Measurements from ENCODE around the gene MMP2. TPM values are rescaled to one million over a fixed set of nuclear protein-coding genes. Genes with fewer than 3 reads are reported as not detected.
A peak's percentile ranks its signal among the peaks of the same experiment; 100 is the strongest.

Gene MMP2
- total and polyA plus RNA-seq, 2 of the 13 experiments (the other 11 are each of a cell fraction or from before 2014, with no cell fraction given) = 0.31 to 1.3 TPM

DNA sequence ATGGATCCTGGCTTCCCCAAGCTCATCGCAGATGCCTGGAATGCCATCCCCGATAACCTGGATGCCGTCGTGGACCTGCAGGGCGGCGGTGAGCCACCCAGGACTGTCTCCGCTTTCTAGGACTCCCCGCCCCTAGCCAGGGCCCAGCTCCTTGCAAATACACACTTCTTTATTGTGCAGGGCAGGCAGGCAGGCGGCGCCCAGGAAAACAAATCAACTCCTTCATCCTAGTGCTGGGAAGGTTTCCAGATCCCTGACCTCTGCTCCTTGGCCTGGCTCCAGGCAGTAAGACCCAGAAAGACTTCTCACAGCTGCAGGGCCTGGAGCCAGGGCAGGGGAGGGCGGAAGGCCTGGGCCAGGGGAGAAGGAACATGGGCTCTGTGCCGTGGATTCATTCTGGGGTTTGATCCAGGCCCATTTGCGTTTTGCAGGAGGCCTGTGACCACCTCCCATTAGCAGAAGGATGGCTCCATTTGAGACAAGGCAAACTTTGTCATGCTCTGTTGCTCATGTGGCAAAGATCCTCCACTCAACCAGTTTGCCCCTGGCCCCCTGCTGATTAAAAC is 23.9 kb downstream of the MMP2 start (continued):
- TF ChIP-seq, protein P1, sequence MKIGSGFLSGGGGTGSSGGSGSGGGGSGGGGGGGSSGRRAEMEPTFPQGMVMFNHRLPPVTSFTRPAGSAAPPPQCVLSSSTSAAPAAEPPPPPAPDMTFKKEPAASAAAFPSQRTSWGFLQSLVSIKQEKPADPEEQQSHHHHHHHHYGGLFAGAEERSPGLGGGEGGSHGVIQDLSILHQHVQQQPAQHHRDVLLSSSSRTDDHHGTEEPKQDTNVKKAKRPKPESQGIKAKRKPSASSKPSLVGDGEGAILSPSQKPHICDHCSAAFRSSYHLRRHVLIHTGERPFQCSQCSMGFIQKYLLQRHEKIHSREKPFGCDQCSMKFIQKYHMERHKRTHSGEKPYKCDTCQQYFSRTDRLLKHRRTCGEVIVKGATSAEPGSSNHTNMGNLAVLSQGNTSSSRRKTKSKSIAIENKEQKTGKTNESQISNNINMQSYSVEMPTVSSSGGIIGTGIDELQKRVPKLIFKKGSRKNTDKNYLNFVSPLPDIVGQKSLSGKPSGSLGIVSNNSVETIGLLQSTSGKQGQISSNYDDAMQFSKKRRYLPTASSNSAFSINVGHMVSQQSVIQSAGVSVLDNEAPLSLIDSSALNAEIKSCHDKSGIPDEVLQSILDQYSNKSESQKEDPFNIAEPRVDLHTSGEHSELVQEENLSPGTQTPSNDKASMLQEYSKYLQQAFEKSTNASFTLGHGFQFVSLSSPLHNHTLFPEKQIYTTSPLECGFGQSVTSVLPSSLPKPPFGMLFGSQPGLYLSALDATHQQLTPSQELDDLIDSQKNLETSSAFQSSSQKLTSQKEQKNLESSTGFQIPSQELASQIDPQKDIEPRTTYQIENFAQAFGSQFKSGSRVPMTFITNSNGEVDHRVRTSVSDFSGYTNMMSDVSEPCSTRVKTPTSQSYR (CRISPR knock-in tag; IDR thresholded peaks at IDR 0.05; ENCODE audit: borderline replicate concordance) = no peak
- TF ChIP-seq KAT8 (CRISPR knock-in tag; IDR thresholded peaks at IDR 0.05) (peak; percentile 42; the same call in 1 of the 2 replicates), SMARCE1 (IDR thresholded peaks at IDR 0.05; ENCODE audit: borderline replicate concordance) (no peak), GATAD2A (CRISPR knock-in tag; IDR thresholded peaks at IDR 0.05) (peak; percentile 78), TOE1 (CRISPR knock-in tag; IDR thresholded peaks at IDR 0.05) (no peak), CREB1 (IDR thresholded peaks at IDR 0.05) (no peak), CREB1 (CRISPR knock-in tag; IDR thresholded peaks at IDR 0.05) (no peak), ZNF773 (CRISPR knock-in tag; IDR thresholded peaks at IDR 0.05; ENCODE audit: borderline replicate concordance) (no peak), ZNF547 (CRISPR knock-in tag; IDR thresholded peaks at IDR 0.05) (no peak), YY1 (IDR thresholded peaks at IDR 0.05; ENCODE audit: insufficient read depth, insufficient replicate concordance, low read depth, low read length) (peak; percentile 11), ZNF12 (CRISPR knock-in tag; IDR thresholded peaks at IDR 0.05) (peak; percentile 48; the same call in 1 of the 2 replicates), SIX4 (CRISPR knock-in tag; IDR thresholded peaks at IDR 0.05) (no peak), GFI1 (CRISPR knock-in tag; IDR thresholded peaks at IDR 0.05; ENCODE audit: borderline replicate concordance) (peak; percentile 51; the same call in 1 of the 2 replicates), ZNF549 (CRISPR knock-in tag; IDR thresholded peaks at IDR 0.05) (no peak), HNF4A (CRISPR knock-in tag; IDR thresholded peaks at IDR 0.05) (peak; percentile 69), CBX2 (IDR thresholded peaks at IDR 0.05; ENCODE audit: low read depth, low read length) (no peak), CBX2 (CRISPR knock-in tag; IDR thresholded peaks at IDR 0.05; ENCODE audit: low read depth) (no peak), RBAK (CRISPR knock-in tag; IDR thresholded peaks at IDR 0.05) (no peak), ZNF792 (CRISPR knock-in tag; IDR thresholded peaks at IDR 0.05) (peak; percentile 50; the same call in 1 of the 2 replicates), IRF2 (CRISPR knock-in tag; IDR thresholded peaks at IDR 0.05) (peak; percentile 46; the same call in 1 of the 2 replicates)
- TF ChIP-seq, protein P2, sequence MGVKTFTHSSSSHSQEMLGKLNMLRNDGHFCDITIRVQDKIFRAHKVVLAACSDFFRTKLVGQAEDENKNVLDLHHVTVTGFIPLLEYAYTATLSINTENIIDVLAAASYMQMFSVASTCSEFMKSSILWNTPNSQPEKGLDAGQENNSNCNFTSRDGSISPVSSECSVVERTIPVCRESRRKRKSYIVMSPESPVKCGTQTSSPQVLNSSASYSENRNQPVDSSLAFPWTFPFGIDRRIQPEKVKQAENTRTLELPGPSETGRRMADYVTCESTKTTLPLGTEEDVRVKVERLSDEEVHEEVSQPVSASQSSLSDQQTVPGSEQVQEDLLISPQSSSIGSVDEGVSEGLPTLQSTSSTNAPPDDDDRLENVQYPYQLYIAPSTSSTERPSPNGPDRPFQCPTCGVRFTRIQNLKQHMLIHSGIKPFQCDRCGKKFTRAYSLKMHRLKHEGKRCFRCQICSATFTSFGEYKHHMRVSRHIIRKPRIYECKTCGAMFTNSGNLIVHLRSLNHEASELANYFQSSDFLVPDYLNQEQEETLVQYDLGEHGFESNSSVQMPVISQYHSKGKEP (CRISPR knock-in tag; IDR thresholded peaks at IDR 0.05) = no peak
- TF ChIP-seq, protein P3, sequence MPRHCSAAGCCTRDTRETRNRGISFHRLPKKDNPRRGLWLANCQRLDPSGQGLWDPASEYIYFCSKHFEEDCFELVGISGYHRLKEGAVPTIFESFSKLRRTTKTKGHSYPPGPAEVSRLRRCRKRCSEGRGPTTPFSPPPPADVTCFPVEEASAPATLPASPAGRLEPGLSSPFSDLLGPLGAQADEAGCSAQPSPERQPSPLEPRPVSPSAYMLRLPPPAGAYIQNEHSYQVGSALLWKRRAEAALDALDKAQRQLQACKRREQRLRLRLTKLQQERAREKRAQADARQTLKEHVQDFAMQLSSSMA (CRISPR knock-in tag; IDR thresholded peaks at IDR 0.05) = no peak
- TF ChIP-seq, protein P4, sequence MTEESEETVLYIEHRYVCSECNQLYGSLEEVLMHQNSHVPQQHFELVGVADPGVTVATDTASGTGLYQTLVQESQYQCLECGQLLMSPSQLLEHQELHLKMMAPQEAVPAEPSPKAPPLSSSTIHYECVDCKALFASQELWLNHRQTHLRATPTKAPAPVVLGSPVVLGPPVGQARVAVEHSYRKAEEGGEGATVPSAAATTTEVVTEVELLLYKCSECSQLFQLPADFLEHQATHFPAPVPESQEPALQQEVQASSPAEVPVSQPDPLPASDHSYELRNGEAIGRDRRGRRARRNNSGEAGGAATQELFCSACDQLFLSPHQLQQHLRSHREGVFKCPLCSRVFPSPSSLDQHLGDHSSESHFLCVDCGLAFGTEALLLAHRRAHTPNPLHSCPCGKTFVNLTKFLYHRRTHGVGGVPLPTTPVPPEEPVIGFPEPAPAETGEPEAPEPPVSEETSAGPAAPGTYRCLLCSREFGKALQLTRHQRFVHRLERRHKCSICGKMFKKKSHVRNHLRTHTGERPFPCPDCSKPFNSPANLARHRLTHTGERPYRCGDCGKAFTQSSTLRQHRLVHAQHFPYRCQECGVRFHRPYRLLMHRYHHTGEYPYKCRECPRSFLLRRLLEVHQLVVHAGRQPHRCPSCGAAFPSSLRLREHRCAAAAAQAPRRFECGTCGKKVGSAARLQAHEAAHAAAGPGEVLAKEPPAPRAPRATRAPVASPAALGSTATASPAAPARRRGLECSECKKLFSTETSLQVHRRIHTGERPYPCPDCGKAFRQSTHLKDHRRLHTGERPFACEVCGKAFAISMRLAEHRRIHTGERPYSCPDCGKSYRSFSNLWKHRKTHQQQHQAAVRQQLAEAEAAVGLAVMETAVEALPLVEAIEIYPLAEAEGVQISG (CRISPR knock-in tag; IDR thresholded peaks at IDR 0.05) = 0 out of 2 replicates have a peak, but pooled peaks have one; percentile 40
- TF ChIP-seq, protein P5, sequence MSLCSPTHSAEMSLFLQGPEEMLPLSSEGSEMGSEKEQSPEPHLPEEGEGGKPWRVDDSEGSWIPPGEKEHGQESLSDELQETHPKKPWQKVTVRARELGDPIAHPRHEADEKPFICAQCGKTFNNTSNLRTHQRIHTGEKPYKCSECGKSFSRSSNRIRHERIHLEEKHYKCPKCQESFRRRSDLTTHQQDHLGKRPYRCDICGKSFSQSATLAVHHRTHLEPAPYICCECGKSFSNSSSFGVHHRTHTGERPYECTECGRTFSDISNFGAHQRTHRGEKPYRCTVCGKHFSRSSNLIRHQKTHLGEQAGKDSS (CRISPR knock-in tag; IDR thresholded peaks at IDR 0.05; ENCODE audit: borderline replicate concordance, low read depth) = no peak

Measured in HepG2 (cell line).